ENCODE results near the gene ITPKA. TPM values are rescaled to one million over a fixed set of nuclear protein-coding genes. Genes with fewer than 3 reads are reported as not detected.

ITPKA gene
- total RNA-seq, 1 donor from 2014 or later: 4.7 TPM

DNA sequence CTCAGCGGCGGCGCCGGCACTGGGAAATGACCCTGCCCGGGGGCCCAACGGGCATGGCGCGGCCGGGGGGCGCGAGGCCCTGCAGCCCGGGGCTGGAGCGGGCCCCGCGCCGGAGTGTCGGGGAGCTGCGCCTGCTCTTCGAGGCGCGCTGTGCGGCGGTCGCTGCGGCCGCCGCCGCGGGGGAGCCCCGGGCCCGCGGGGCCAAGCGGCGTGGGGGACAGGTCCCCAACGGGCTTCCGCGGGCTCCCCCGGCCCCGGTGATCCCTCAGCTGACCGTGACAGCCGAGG is 172 bp downstream of the ITPKA start:
- H3K27me3 Mint-ChIP-seq (ENCODE audit: low read depth): peaks cover 26% of the 10 kb centered on the region
- no peak for DNase-seq (ENCODE audit: low spot score)
- H3K4me3 Mint-ChIP-seq (ENCODE audit: low read depth): no peak overlapping the region

DNA sequence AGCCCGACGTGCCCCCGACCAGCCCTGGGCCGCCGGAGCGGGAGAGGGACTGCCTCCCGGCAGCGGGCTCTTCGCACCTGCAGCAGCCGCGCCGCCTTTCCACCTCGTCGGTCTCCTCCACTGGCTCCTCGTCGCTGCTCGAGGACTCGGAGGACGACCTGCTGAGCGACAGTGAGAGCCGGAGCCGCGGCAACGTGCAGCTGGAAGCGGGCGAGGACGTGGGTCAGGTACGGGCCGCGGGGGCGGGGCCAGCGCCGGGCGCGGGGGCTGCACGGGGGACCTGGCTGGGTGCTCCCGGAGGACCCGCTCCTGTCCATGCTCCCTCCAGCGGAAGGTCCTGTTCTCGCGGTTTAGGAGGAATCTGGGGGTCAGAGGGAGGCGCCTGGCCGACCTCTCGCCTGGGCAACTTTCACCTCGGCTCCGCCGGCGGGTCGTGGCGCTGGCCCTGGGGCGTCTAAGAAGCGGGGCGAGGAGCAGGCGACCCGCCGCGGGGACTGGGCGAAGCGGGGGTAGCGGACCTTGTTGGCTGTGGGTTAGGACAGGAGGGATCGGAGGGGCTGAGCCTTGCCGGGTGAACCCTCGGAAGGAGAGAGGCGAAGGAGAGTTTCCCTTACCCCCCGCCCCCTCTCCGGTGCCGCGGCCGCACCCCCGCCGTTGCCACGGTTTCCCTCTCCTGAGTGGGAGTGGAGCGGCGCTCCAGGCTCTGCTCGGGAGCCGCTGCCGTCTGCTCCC is 682 bp downstream of the ITPKA start:
- Mint-ChIP-seq H3K4me3 (ENCODE audit: low read depth) (peak overlapping the region; percentile 69), H3K4me1 (ENCODE audit: low read depth) (peaks cover 22% of the 10 kb centered on the region), H3K27me3 (ENCODE audit: low read depth) (peaks cover 31% of the 10 kb centered on the region), H3K36me3 (ENCODE audit: low read depth) (peaks cover 3% of the 10 kb centered on the region), H3K27ac (no peak overlapping the region), H3K9me3 (peaks cover 4% of the 10 kb centered on the region)
- intact Hi-C loops (cut with micrococcal nuclease): loop anchor here (2.0 to 5.0 kb wide), 4 partner anchors 18 to 778 kb away; partner anchors contain the start of genes GANC, LTK, TMEM87A and VPS39
- no peak for DNase-seq (ENCODE audit: low spot score)

More for the DNA sequence above, 172 bp downstream of the ITPKA start:
- Mint-ChIP-seq H3K36me3 (ENCODE audit: low read depth) (peaks cover 3% of the 10 kb centered on the region), H3K27ac (no peak overlapping the region), H3K4me1 (ENCODE audit: low read depth) (peaks cover 27% of the 10 kb centered on the region), H3K9me3 (peaks cover 4% of the 10 kb centered on the region)
- intact Hi-C loops (cut with micrococcal nuclease): loop anchor here (1.0 to 5.0 kb wide), 6 partner anchors 19 to 778 kb away; partner anchors contain the start of genes EHD4, GANC, LTK and TMEM87A

- Mint-ChIP-seq H3K9me3 (peaks cover 3% of the 10 kb centered on the region), H3K4me1 (ENCODE audit: low read depth) (peaks cover 22% of the 10 kb centered on the region), H3K27ac (no peak overlapping the region), H3K4me3 (ENCODE audit: low read depth) (peak overlapping the region; percentile 47), H3K36me3 (ENCODE audit: low read depth) (peaks cover 2% of the 10 kb centered on the region), H3K27me3 (ENCODE audit: low read depth) (peaks cover 37% of the 10 kb centered on the region)
- intact Hi-C loops (cut with micrococcal nuclease): loop anchor here (2.0 to 5.0 kb wide), 5 partner anchors 18 to 777 kb away; partner anchors contain the start of genes GANC, LTK, MGA and TMEM87A
- no peak for DNase-seq (ENCODE audit: low spot score)
Observed at GRCh38 chr15:41494922-41495735, 1.5 kb downstream of the ITPKA start.

DNA sequence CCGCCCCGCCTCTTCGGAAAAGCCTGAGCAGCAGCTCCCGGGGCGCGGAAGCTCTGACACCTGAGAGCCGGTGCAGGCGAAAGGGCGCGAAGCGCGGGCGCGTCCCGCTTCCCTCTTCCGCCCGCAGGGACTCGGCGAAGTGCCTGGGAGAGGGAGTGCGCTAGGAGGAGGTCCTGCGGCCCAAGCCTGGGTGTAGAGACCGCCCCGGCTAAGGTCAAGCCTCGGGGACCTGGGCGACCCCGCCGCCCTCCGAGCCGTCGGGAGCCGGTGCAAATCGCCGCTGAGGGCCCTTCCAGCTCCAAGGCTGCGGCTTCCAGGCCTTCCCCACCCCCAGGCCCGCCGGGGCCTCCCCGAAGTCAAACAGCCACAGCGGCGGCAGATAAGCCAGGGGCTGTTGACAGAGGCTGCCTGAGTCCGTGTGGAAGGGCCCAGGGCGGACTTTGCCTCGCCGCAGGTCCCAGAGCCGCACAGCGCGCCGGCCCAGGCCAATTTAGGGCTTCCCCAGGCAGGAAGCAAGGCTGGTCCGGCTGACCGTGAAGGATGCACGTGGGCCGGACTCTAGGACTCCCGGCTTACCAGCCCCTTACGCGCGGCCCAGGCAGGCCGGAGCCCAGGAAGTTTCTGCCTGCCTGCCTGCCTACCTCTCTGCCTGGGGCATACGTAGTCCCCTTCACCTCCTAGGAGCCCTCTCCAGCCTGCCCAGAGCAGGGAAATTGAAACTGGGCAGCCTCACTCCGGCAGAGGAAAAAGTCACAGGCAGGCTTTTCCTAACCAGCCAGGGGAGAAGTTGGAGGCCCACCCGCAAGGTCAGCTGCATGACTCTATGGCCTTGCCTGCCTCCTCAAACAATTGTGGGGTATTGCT is 2.3 kb downstream of the ITPKA start:
- Mint-ChIP-seq H3K27me3 (ENCODE audit: low read depth) (peaks cover 43% of the 10 kb centered on the region), H3K36me3 (ENCODE audit: low read depth) (no peaks in the 10 kb centered on the region), H3K27ac (no peak overlapping the region), H3K4me3 (ENCODE audit: low read depth) (no peak overlapping the region), H3K4me1 (ENCODE audit: low read depth) (peaks cover 19% of the 10 kb centered on the region), H3K9me3 (no peaks in the 10 kb centered on the region)
- DNase-seq (ENCODE audit: low spot score): no peak
- intact Hi-C loops (cut with micrococcal nuclease): loop anchor here (2.0 to 5.0 kb wide), 2 partner anchors 17 to 166 kb away; partner anchors contain the start of genes LTK and MGA

DNA sequence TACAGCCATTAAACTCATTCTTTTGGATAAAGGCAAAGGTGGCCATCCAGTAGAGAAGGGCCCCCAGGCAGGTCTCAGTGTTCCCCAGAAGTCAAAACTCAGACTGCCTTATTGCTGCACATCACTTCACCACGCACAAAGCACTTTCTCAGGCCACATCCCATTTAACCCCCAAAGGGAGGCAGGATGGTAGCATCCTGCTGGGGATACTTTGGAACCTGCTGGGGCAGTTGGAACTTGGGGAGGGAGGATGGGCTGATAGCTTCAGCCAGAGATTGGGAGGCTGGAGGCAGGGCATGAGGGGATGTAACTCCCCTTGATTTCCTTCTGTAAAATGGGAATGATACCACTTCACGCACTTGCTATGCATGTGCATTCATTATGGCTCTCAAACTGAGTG is 5.0 kb downstream of the ITPKA start:
- peaks cover 61% of the 10 kb centered on the region for H3K27me3 Mint-ChIP-seq (ENCODE audit: low read depth)
- H3K36me3 Mint-ChIP-seq (ENCODE audit: low read depth): peaks cover 3% of the 10 kb centered on the region
- no peak overlapping the region for H3K27ac Mint-ChIP-seq
- intact Hi-C loops (cut with micrococcal nuclease): loop anchor here (5.0 kb wide), 1 partner anchor 164 kb away; the partner anchor contains the start of gene MGA
- no peaks in the 10 kb centered on the region for H3K9me3 Mint-ChIP-seq
- DNase-seq (ENCODE audit: low spot score): no peak
- H3K4me3 Mint-ChIP-seq (ENCODE audit: low read depth): no peak overlapping the region
- H3K4me1 Mint-ChIP-seq (ENCODE audit: low read depth): peaks cover 7% of the 10 kb centered on the region

DNA sequence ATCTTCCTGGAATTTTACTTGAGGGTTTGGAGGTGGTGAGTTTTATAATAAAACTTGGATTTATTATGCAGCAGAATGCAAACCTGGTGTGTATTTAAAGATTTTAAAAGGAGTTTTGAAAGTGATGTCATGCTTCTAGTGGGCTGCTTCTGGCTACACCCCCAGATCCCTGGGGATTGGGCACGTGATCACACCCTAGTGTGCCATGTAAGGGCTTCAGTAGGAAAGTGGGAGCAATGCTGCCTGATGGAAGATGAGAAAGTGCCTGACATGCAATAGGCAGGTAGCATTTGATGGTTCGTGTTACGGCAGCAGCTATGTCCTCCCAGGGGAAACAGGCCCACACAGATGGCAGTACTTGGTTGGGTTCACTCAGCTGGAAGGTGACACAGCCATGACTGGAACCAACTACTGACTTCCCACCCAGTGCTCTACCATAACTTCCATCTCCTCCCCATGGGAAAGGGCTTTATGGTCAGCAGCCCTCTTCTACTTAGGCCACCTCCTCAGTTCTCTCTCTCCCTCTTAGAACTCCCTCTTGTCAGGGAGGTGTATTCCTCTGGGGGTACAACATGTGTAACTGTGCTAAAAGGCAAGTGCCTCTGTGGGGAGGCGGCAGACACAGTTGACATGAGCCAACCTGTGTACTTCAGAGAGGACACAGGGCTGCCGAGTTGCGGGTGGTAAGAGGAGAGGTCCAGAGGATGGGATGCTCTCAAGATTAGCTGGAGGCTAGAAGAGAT is 5.6 kb downstream of the ITPKA start:
- intact Hi-C loops (cut with micrococcal nuclease): loop anchor here (5.0 kb wide), 1 partner anchor 163 kb away; the partner anchor contains the start of gene MGA

DNA sequence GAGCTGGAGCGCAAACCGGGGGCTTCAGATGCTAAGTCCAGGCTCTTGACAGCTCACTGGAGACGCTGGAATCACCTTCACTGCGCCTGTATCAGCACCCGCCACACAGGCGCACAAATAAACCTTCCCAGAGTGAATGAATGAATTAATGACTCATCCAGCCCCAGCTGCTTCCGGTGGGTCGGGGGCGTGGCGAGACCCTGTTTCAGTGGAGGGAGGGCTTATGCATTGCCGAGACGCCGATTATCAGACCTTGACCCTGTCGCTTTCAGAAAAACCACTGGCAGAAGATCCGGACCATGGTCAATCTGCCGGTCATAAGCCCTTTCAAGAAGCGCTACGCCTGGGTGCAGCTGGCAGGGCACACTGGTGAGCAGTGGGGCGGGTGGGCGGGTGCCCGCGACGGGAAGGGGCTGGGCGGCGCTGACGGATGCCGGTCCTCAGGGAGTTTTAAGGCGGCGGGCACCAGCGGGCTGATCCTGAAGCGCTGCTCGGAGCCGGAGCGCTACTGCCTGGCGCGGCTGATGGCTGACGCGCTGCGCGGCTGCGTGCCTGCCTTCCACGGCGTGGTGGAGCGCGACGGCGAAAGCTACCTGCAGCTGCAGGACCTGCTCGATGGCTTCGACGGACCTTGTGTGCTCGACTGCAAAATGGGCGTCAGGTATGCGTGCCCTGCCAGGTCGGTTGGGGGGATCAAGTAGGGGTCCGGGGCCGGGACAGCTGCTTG is 7.7 kb downstream of the ITPKA start:
- Mint-ChIP-seq H3K4me1 (ENCODE audit: low read depth) (peaks cover 7% of the 10 kb centered on the region), H3K27me3 (ENCODE audit: low read depth) (peaks cover 71% of the 10 kb centered on the region), H3K9me3 (no peaks in the 10 kb centered on the region), H3K36me3 (ENCODE audit: low read depth) (peaks cover 3% of the 10 kb centered on the region), H3K27ac (no peak overlapping the region), H3K4me3 (ENCODE audit: low read depth) (peak overlapping the region; percentile 60)
- DNase-seq (ENCODE audit: low spot score): no peak
- intact Hi-C loops (cut with micrococcal nuclease): no loop called here

More for the DNA sequence above, 5.6 kb downstream of the ITPKA start:
- no peak overlapping the region for H3K4me3 Mint-ChIP-seq (ENCODE audit: low read depth)
- peaks cover 63% of the 10 kb centered on the region for H3K27me3 Mint-ChIP-seq (ENCODE audit: low read depth)
- H3K36me3 Mint-ChIP-seq (ENCODE audit: low read depth): peaks cover 3% of the 10 kb centered on the region
- no peaks in the 10 kb centered on the region for H3K9me3 Mint-ChIP-seq
- H3K4me1 Mint-ChIP-seq (ENCODE audit: low read depth): peaks cover 7% of the 10 kb centered on the region
- H3K27ac Mint-ChIP-seq: no peak overlapping the region
- DNase-seq (ENCODE audit: low spot score): no peak

GRCh38 chr15:41501931-41502794 is 8.5 kb downstream of the ITPKA start:
- no peak for DNase-seq (ENCODE audit: low spot score)
- intact Hi-C loops (cut with micrococcal nuclease): no loop called here
- Mint-ChIP-seq H3K27me3 (ENCODE audit: low read depth) (peaks cover 64% of the 10 kb centered on the region), H3K27ac (no peak overlapping the region), H3K4me1 (ENCODE audit: low read depth) (peaks cover 7% of the 10 kb centered on the region), H3K9me3 (no peaks in the 10 kb centered on the region), H3K36me3 (ENCODE audit: low read depth) (peaks cover 3% of the 10 kb centered on the region), H3K4me3 (ENCODE audit: low read depth) (peak overlapping the region; percentile 21)

DNA sequence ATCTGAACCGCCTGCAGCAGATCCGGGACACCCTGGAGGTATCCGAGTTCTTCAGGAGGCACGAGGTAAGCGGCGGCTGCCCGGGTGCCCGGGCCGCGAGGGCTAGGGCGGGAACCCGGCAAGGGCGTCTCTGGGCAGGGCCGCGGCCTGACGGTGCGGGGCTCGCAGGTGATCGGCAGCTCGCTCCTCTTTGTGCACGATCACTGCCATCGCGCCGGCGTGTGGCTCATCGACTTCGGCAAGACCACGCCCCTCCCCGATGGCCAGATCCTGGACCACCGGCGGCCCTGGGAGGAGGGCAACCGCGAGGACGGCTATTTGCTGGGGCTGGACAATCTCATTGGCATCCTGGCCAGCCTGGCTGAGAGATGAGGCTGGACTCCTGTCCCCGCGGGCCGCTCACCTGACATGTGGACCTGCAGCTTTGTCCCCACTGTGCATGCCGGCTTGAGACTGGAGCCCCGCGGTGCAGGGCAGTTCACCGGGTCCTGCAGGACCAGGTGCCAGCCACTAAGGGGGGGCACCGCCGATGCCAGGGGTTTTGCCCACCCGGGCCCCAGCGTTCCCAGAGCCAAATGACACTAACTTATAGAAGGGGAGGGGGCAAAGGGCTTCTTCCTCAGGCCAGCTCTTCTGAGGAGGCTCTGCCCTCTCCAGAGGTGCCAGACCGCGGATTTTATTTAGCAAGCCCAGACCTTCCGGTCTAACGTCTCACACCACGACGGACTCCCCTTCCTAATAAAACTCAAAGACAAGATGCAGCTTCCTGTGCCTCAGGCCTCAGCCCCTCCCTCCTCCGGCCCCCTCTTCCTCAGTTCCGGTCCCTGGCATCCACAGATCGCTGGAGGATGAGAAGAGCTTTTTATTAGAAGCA is 9.4 kb downstream of the ITPKA start:
- peaks cover 7% of the 10 kb centered on the region for H3K4me1 Mint-ChIP-seq (ENCODE audit: low read depth)
- H3K27ac Mint-ChIP-seq: no peak overlapping the region
- peaks cover 65% of the 10 kb centered on the region for H3K27me3 Mint-ChIP-seq (ENCODE audit: low read depth)
- intact Hi-C loops (cut with micrococcal nuclease): no loop called here
- peaks cover 3% of the 10 kb centered on the region for H3K36me3 Mint-ChIP-seq (ENCODE audit: low read depth)
- no peak overlapping the region for H3K4me3 Mint-ChIP-seq (ENCODE audit: low read depth)
- H3K9me3 Mint-ChIP-seq: no peaks in the 10 kb centered on the region
- DNase-seq (ENCODE audit: low spot score): no peak

DNA sequence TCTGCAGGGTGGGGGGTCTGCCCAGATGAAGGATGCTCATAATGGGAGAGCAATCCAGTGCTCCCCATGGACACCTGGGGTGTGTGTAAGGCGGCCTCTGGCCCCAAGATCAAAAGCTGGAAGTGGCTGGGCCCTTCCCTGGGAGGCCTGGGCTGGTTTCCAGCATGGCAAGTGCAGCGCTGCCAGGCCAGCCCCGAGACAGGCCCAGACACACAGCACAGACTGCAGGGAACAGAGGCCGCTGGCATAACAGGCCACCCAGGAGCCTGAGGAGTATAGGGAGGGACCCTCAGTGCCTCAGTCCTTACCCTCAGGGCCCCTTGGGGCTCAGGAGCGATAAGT is 10.0 kb downstream of the ITPKA start:
- Mint-ChIP-seq H3K27me3 (ENCODE audit: low read depth) (peaks cover 61% of the 10 kb centered on the region), H3K27ac (no peak overlapping the region), H3K4me1 (ENCODE audit: low read depth) (peaks cover 7% of the 10 kb centered on the region), H3K9me3 (no peaks in the 10 kb centered on the region), H3K36me3 (ENCODE audit: low read depth) (peaks cover 3% of the 10 kb centered on the region), H3K4me3 (ENCODE audit: low read depth) (no peak overlapping the region)
- intact Hi-C loops (cut with micrococcal nuclease): no loop called here
- no peak for DNase-seq (ENCODE audit: low spot score)

All from activated T-helper 2 cell treated with anti-CD3 and anti-CD28 coated beads, Interferon-gamma antibody, Interleukin-2, Interleukin-4, amounts not matched to agents 10 μg/mL and 5 μg/mL and 100 μg/mL, durations not matched to agents 14 hours and 24 hours and 36 hours (primary cell).